Skin epidermis (tissue), 12 donors: ENCODE data around the gene DRGX.

ENCODE experiments used
- H3K27ac ChIP-seq, 21 experiments: fragments of 200-600 bp; sonication (generic) in 11 of 21; one replicate each; pipeline ENCODE4 v1.5.0; 2020; ENCODE audit warnings: mild to moderate bottlenecking in 3 of 21, inconsistent platforms in 2 of 21, moderate library complexity in 2 of 21
- H3K4me3 ChIP-seq, 7 experiments: fragments of 200-600 bp; sonication (generic) in 2 of 7; one replicate each; pipeline ENCODE4 v1.5.0; 2020; ENCODE audit warnings: inconsistent platforms in 2 of 7, mild to moderate bottlenecking in 2 of 7, moderate library complexity in 1 of 7

DRGX gene

DNA sequence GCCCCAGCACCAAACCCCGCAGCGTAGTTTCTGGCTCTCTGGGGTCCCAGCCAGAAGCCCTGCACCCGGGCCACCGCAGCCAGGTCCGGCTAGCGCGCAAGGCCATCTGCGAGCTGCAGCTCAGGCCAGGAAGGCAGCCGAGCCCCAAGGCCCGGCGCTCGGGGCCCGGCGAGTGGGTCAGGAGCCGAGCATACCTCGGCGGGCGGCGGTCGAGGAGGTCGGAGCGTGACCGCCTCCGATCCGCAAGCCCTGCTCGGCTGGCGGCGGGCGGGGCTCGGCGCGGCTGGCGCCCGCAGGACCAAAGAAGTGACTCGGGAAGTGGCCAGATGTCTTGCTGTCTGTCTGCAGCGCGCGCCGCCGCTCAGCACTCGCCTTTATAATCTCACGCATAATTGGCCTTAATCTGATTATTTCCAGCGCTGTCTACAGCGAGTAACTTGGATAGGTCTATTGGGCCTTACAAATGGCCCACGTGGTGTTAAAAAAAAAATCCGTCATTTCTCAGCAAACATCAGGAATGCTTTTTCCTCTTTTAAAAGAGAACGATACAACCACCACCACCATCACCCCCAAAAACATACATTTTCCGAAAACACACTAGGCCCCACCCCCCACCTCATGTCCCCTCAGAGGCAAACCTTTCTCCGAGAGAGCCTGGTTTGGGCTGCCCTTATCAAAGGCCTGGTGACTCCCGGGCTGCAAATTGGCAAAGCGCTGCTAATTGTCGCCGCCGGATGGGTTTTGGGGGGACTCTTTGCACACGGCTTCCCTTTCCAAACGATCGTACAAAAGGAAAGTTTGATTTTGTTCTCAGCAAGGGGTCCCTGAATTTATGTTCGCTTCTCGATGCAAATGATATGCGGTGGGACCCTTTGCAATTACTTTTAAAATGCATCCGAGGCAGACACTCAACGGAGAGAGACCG is at the start of gene DRGX:
Gene DRGX, minus strand, starts transcription at position 349 of the 925 bp plus-strand sequence. CDS start 649 bp downstream, outside the sequence.
- H3K4me3 ChIP-seq, result peak within 1 kb of the TSS in 1 of 7 experiments; percentile 4
- H3K27ac ChIP-seq, result no peak within 1 kb of the TSS

GRCh38 chr10:49444349-49444748 is 48.5 kb upstream of the DRGX start:
- Histone ChIP-seq H3K4me3 (no peak overlapping the region), H3K27ac (no peak overlapping the region)

DNA sequence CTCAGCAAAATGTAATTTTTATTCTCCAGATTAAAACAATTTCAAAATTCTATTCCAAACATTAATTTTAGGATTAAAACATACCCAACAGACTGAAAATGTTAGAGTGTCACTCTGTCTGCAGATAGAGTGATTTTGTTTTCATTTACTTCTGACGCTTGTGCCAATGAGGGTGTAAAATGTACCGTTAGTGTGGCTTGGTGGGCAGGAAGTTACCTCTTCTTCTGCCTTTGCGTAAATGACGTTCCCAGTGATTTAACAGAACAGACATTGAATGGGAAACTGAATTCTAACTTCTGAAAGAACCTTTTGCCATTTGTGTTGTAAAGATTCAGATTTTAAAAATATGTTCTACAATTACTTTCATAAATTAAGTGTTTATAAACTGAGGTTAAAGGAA is 47.0 kb upstream of the DRGX start:
- no peak overlapping the region for H3K27ac ChIP-seq
- no peak overlapping the region for H3K4me3 ChIP-seq

DNA sequence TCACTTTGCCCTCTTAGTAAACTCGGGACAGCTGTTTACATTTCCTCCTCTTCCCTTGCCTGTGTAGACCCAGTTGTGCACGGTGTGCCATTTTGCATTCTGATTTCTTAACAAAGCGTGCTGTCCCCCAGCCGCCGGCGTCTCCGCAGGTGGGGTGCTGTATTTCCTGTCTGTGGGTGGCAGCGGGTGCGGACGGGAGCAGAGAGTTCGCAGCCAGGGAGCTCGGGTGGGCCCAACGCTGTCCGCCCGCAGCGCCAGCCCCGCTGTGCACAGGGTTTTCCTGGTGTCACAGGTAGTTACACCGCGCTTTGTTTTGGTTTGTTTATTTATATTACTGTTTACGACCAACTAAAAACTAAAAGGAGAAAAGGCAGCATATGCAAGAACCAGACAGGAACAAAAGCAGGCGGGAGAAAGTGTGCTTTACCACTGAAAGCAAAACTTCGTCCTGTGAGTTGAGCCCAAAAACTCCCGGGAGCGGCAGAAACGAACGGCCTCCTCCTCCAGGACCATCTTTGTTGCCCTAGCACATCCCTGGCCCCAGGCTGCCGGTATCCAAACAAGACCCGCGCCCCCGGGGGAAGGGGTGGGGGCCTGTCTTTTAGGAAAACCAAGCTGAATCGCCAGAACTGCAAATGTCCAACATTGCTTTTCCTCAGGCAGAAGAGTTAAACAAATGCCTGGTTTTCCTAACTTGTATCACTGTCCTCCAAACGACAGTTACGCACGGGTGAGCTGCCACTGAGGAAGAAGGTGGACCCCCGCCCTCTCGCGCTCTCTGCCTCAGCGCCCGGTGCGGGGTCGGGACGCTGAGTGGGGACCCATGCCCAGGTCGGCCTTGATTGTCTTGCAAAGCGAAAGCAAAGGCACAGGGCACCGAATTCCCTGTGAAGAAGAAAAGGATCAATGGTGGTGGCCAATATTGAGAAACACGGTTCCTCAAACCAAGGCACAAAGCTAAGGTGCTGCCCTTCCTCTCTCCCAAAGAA is 45.9 kb upstream of the DRGX start:
- H3K4me3 ChIP-seq, result peak overlapping the region in 1 of 7 experiments; percentile 3
- H3K27ac ChIP-seq, result no peak overlapping the region

DNA sequence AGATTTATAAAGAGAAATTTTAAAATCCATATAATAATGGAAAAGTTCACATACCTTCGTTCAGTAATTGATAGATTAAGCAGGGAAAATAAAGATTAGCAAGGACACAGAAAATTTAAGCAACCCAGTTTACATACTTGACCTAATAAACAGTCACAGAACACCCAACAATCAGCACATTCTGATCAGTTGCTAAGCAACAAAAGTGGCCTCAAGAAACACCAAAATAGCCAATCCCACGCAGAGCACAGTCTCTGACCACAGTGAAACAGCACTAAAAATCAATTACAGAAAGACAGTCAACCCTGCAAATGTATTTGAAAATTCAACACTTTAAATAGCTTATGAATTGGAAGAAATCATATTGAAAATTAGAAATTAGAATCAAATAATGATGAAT is 39.3 kb upstream of the DRGX start:
- H3K27ac ChIP-seq, result no peak overlapping the region
- H3K4me3 ChIP-seq, result no peak overlapping the region

- H3K4me3 ChIP-seq, result no peak overlapping the region
- no peak overlapping the region for H3K27ac ChIP-seq
Observed at GRCh38 chr10:49433069-49433468, 37.2 kb upstream of the DRGX start.

DNA sequence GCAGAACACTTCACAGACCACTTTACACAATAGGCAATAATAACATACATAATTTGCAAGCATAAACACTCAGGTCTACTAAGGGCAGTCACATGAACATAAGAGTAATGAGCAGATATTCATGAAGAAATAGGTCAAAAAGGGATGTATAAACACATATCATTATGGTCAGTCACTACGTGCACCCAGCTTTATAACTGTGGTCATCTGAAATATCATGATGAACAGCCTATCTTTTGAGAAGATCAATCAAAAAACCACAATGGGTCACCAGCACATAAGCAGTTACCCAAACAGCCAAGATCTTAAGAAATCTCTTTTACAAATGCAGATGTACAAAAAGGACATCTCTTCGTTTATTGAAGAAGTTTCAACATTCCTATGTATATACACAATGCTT is 35.5 kb upstream of the DRGX start:
- Histone ChIP-seq H3K4me3 (no peak overlapping the region), H3K27ac (no peak overlapping the region)

GRCh38 chr10:49429458-49429857 is 33.6 kb upstream of the DRGX start:
- no peak overlapping the region for H3K27ac ChIP-seq
- H3K4me3 ChIP-seq, result no peak overlapping the region

DNA sequence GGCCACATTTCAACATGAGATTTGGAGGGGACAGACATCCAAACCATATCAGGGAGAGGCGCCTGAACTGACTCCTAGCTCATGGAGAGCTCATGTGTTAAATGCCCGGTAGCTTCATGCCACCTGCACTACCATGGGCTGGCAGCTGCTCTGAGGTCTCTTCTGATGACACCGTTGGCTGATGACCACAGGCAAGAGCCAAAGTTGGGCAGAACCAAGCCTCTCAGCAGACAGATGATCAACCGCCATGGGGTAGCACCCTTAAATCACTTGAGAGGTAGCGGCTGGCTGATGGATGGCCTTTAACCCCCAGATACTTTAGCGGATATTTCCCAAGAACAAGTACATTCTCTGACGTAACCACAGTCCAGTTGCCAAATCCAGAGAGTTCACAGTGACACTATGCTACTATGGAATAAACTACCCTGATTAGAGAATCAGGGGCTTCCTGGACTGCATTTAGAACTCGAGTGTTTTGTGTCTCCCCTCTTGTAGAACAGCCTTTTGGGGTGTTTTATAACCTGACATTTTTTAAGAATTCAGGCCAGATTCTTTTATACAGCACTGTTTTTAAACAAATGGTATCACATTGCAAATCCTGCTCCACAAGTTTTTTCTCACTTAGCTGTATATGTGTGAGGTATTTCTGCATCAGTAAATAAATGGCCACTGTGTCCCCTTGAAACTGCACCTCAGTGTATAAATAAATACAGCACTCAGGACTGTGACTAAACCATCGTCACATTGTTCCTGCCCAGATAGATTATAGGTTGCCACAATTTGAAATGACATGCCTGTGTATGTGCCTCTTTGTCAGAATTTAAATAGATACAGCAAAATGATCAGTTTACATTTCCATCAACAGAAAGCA is 30.8 kb upstream of the DRGX start:
- Histone ChIP-seq H3K4me3 (no peak overlapping the region), H3K27ac (no peak overlapping the region)

DNA sequence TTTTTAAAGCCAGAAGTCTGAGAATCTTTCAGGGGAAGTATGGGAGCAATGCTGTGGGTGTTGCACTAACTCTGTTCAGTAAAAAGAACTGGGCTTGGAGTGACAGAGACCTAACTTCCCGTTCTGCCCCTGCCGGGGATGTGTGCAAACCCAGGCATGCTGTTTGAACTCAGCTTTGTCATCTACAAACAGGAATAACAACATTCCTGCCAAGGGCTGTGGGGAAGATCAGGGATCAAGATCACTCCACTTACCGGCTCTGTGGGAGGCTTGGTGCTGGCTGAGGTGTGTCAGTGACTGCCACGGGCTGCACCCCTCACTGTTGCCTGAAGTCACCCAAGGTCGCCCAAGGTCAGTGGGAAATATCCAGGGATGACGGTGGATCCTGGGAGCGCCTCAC is 23.1 kb upstream of the DRGX start:
- Histone ChIP-seq H3K27ac (peak overlapping the region in 16 of 21 experiments; percentile 23 to 78 (median 60)), H3K4me3 (no peak overlapping the region)

- Histone ChIP-seq H3K4me3 (no peak overlapping the region), H3K27ac (peak overlapping the region in 16 of 21 experiments; percentile 5 to 78 (median 60))
Observed at GRCh38 chr10:49418328-49418727, 22.4 kb upstream of the DRGX start.

DNA sequence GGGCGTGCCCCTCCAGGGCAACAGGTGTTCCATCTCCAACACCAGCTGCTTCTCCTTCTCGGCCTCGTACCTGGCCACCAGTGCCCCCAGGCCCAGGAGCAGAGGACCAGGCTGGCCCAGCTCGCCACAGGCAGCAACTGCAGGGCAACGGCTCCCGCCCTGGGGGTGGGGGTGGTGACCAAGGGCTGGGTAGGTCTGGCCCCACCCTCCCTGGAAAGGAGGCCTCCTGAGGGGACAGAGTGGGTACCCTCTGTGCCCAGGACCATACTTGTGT is 22.1 kb upstream of the DRGX start:
- peak overlapping the region in 8 of 21 experiments; percentile 14 to 78 (median 60) for H3K27ac ChIP-seq
- H3K4me3 ChIP-seq, result no peak overlapping the region

DNA sequence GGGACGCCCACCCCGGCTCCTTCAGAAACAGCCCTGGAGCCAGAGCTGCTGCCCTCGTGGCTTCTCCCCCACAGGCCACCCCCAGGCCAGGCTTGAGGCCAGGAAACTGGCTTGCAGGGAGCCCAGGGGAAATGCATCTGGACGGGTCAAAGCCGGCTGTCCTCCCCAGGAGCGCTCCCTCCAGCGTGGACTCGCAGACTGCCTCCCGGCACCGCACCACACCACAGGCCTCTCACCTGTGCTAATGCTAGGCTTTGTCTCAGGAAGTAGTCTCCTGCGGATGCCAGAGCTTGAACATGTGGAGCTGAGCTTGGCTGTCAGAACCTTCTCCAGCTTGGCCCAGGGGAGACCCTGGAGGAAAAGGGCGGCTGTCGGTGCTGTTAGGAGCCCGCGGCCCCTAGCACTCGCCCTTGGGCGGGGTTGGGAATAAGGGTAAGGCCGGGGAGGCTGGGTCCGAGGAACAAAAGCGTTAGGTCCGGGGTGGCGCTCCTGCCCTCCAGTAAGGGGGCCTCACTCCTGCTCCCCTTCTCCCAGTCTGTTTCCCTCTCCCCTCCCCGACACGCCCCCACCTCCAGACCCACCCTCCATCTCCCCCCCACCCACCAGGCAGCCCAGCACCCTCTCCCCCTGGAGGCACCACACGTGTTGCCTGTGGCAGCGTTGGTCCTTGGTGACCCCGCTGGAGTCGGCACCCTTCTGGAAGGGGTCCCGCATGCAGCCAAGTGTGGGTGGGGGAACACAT is 21.6 kb upstream of the DRGX start:
- Histone ChIP-seq H3K27ac (peak overlapping the region in 5 of 21 experiments; percentile 14 to 78 (median 57)), H3K4me3 (no peak overlapping the region)

GRCh38 chr10:49415846-49416245 is 20.0 kb upstream of the DRGX start:
- H3K4me3 ChIP-seq, result no peak overlapping the region
- H3K27ac ChIP-seq, result no peak overlapping the region

DNA sequence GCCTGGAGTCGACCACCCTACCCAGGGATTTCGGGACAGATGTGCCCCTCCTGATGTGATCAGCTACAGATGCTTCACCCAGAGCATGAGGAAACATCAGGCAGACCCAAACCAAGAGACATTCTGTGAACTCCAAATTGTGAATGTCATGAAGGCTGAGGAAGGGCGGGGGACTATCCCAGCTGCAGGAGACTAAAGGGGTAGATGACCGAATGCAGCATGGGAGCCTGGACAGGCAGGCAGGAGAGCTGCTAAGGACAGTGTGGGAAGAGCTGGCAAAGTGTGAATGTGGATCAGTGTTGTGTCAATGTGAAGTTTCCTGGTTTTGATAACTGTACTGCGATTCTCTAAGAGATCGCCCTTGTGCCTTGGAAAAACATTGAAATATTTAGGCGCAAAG is 19.2 kb upstream of the DRGX start:
- Histone ChIP-seq H3K4me3 (no peak overlapping the region), H3K27ac (no peak overlapping the region)

DNA sequence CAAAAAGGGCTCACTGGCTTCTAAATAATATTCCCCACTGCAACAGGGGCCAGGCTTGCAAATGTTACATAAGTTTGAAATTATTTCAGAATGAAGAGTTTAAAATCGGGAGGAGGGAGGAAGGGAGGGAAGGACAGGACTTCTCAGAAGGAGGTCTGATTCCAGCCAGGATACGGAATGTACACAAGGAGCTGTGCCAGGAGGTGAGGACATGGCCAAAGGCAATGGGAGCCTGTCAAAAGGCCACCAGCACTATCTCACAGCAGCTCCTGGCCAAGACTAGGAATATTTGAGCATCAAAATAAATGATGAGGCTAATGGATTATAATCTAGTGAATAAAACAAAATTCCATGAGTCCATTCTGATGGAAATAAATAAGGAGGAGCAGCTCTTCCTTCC is 18.6 kb upstream of the DRGX start:
- Histone ChIP-seq H3K4me3 (no peak overlapping the region), H3K27ac (no peak overlapping the region)

DNA sequence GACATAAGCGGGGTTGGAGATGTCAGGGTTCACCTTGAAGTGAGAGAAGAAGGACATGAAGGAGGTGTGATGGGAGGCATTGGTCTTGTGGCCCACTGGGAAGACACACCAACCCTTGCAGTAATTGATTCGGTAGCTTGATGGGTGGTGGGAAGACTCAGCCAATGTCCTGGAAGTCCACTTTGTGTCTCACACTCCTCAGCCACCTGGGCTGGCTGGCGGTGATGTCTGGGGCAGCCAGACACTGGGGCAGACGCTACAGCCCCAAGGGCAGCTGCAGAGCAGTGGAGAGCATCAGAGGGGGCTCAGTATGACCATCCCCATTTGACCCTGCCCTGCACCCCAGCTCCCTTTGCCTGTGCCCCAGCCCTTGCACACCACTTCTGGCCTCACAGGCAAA is 16.7 kb upstream of the DRGX start:
- Histone ChIP-seq H3K4me3 (no peak overlapping the region), H3K27ac (no peak overlapping the region)

- H3K4me3 ChIP-seq, result no peak overlapping the region
- no peak overlapping the region for H3K27ac ChIP-seq
Observed at GRCh38 chr10:49410365-49411074, 14.6 kb upstream of the DRGX start.
